ENCODE measurements around the gene CHP1. TPM values are rescaled to one million over a fixed set of nuclear protein-coding genes. Genes with fewer than 3 reads are reported as not detected.

Gene CHP1
- total RNA-seq, 1 experiment from 2014 or later, result 101 TPM

DNA sequence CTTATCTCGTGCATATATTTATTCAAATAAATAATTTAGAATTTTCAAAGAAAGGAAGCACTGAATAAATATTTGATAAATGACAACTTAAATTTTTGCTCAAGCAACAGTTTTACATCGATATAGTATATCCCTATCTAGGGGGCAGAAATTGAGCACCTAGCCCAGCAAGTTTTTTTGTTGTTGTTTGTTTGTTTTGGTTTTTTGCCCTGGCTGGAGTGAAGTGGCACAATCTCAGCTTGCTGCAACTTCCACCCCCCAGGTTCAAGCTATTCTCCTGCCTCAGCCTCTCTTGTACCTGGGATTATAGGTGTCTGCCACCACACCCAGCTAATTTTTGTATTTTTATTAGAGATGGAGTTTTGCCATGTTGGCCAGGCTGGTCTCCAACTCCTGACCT is 58.9 kb downstream of the CHP1 start:
- H3K9me2 ChIP-seq (ENCODE audit: insufficient read depth), result no peaks in the 10 kb centered on the region
- no peak overlapping the region for H3K27ac ChIP-seq (ENCODE audit: low read depth, low read length)
- no peak overlapping the region for H3K4me3 ChIP-seq (replicated peaks in 1 of 2; ENCODE audit: low read depth in 1 of 2, low read length in 2 of 2)
- intact Hi-C loops (cut with micrococcal nuclease), result no loop called here
- 0 out of 2 replicates have a peak, but pooled peaks cover 7% of the 10 kb centered on the region for H4K20me1 ChIP-seq (ENCODE audit: insufficient read depth)
- CTCF ChIA-PET, result no interaction called here
- no TSS peak for BruUV-seq (replicated peaks)
- H3K27me3 ChIP-seq (ENCODE audit: insufficient read depth, low read length), result no peaks in the 10 kb centered on the region
- TF ChIP-seq, protein P1, sequence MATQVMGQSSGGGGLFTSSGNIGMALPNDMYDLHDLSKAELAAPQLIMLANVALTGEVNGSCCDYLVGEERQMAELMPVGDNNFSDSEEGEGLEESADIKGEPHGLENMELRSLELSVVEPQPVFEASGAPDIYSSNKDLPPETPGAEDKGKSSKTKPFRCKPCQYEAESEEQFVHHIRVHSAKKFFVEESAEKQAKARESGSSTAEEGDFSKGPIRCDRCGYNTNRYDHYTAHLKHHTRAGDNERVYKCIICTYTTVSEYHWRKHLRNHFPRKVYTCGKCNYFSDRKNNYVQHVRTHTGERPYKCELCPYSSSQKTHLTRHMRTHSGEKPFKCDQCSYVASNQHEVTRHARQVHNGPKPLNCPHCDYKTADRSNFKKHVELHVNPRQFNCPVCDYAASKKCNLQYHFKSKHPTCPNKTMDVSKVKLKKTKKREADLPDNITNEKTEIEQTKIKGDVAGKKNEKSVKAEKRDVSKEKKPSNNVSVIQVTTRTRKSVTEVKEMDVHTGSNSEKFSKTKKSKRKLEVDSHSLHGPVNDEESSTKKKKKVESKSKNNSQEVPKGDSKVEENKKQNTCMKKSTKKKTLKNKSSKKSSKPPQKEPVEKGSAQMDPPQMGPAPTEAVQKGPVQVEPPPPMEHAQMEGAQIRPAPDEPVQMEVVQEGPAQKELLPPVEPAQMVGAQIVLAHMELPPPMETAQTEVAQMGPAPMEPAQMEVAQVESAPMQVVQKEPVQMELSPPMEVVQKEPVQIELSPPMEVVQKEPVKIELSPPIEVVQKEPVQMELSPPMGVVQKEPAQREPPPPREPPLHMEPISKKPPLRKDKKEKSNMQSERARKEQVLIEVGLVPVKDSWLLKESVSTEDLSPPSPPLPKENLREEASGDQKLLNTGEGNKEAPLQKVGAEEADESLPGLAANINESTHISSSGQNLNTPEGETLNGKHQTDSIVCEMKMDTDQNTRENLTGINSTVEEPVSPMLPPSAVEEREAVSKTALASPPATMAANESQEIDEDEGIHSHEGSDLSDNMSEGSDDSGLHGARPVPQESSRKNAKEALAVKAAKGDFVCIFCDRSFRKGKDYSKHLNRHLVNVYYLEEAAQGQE (IDR thresholded peaks at IDR 0.05; ENCODE audit: low read depth), result no peak
- TF ChIP-seq, protein P2, sequence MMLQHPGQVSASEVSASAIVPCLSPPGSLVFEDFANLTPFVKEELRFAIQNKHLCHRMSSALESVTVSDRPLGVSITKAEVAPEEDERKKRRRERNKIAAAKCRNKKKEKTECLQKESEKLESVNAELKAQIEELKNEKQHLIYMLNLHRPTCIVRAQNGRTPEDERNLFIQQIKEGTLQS (IDR thresholded peaks at IDR 0.05), result no peak
- no peak for TF ChIP-seq EGR1 (IDR thresholded peaks at IDR 0.05; ENCODE audit: low read depth)
- no peak for TF ChIP-seq TCF7L2 (IDR thresholded peaks at IDR 0.05; ENCODE audit: borderline replicate concordance, extremely low read depth, insufficient read depth, insufficient read length)
- TF ChIP-seq RAD21 (IDR thresholded peaks at IDR 0.05; ENCODE audit: low read depth), result no peak
- TF ChIP-seq, protein P3, sequence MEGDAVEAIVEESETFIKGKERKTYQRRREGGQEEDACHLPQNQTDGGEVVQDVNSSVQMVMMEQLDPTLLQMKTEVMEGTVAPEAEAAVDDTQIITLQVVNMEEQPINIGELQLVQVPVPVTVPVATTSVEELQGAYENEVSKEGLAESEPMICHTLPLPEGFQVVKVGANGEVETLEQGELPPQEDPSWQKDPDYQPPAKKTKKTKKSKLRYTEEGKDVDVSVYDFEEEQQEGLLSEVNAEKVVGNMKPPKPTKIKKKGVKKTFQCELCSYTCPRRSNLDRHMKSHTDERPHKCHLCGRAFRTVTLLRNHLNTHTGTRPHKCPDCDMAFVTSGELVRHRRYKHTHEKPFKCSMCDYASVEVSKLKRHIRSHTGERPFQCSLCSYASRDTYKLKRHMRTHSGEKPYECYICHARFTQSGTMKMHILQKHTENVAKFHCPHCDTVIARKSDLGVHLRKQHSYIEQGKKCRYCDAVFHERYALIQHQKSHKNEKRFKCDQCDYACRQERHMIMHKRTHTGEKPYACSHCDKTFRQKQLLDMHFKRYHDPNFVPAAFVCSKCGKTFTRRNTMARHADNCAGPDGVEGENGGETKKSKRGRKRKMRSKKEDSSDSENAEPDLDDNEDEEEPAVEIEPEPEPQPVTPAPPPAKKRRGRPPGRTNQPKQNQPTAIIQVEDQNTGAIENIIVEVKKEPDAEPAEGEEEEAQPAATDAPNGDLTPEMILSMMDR (IDR thresholded peaks at IDR 0.05 in 2 of 3, conservative IDR thresholded peaks at IDR 0.05 in 1 of 3; ENCODE audit: borderline replicate concordance in 1 of 3, insufficient read depth in 1 of 3, low read depth in 2 of 3, low read length in 2 of 3), result no peak
- no peak for TF ChIP-seq EZH2 (IDR thresholded peaks at IDR 0.05)
- TF ChIP-seq SRF (IDR thresholded peaks at IDR 0.05; ENCODE audit: low read depth), result no peak
- no peak for TF ChIP-seq JUND (IDR thresholded peaks at IDR 0.05)
- TF ChIP-seq ZNF274 (IDR thresholded peaks at IDR 0.05; ENCODE audit: low read depth, low read length), result no peak
- TF ChIP-seq EZH2phosphoT487 (IDR thresholded peaks at IDR 0.05; ENCODE audit: borderline replicate concordance), result no peak
- TF ChIP-seq SP1 (IDR thresholded peaks at IDR 0.05; ENCODE audit: low read depth), result no peak
- TF ChIP-seq, protein P4, sequence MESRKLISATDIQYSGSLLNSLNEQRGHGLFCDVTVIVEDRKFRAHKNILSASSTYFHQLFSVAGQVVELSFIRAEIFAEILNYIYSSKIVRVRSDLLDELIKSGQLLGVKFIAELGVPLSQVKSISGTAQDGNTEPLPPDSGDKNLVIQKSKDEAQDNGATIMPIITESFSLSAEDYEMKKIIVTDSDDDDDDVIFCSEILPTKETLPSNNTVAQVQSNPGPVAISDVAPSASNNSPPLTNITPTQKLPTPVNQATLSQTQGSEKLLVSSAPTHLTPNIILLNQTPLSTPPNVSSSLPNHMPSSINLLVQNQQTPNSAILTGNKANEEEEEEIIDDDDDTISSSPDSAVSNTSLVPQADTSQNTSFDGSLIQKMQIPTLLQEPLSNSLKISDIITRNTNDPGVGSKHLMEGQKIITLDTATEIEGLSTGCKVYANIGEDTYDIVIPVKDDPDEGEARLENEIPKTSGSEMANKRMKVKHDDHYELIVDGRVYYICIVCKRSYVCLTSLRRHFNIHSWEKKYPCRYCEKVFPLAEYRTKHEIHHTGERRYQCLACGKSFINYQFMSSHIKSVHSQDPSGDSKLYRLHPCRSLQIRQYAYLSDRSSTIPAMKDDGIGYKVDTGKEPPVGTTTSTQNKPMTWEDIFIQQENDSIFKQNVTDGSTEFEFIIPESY (IDR thresholded peaks at IDR 0.05; ENCODE audit: extremely low read depth, insufficient replicate concordance, low read length), result no peak
- TF ChIP-seq ZFX (IDR thresholded peaks at IDR 0.05), result no peak
- TF ChIP-seq SIN3A (IDR thresholded peaks at IDR 0.05; ENCODE audit: low read depth), result no peak
- no peak for TF ChIP-seq POLR2AphosphoS5 (IDR thresholded peaks at IDR 0.05; ENCODE audit: low read depth, low read length)
- no peak for TF ChIP-seq CEBPB (IDR thresholded peaks at IDR 0.05; ENCODE audit: low read depth)
- no peak for TF ChIP-seq POLR2A (IDR thresholded peaks at IDR 0.05; ENCODE audit: borderline replicate concordance, extremely low read depth, insufficient read depth, insufficient read length)
- no peak for TF ChIP-seq FOSL1 (IDR thresholded peaks at IDR 0.05; ENCODE audit: low read depth)
- TF ChIP-seq, protein P5, sequence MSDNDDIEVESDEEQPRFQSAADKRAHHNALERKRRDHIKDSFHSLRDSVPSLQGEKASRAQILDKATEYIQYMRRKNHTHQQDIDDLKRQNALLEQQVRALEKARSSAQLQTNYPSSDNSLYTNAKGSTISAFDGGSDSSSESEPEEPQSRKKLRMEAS (IDR thresholded peaks at IDR 0.05), result no peak
- H3K4me2 ChIP-seq (ENCODE audit: low read length), result no peak overlapping the region
- no peak for ATAC-seq
- RAD21 ChIA-PET (ENCODE audit: low non-redundant PET in 1 of 2, low total read pairs in 2 of 2, uncharacterized antibody in 2 of 2, unreplicated experiment in 2 of 2), result no interaction called here
- H3K4me1 ChIP-seq (ENCODE audit: control insufficient read depth in 1 of 2, insufficient read depth in 2 of 2, low read length in 2 of 2), result peaks cover 5 to 16% of the 10 kb centered on the region in 2 experiments; a peak in 3 of 4 replicates
- POLR2A ChIA-PET, result no interaction called here
- no peaks in the 10 kb centered on the region for H3K9me3 ChIP-seq (ENCODE audit: control insufficient read depth in 1 of 2, insufficient read depth in 1 of 2, low read depth in 1 of 2, low read length in 2 of 2)
- H3K9ac ChIP-seq (ENCODE audit: low read length), result no peak overlapping the region
- no peak for DNase-seq (ENCODE audit: low read depth, low spot score)
- H3K36me3 ChIP-seq (ENCODE audit: control insufficient read depth in 1 of 2, insufficient read depth in 2 of 2, low read length in 2 of 2), result peaks cover 22 to 40% of the 10 kb centered on the region in 2 experiments
- no peak overlapping the region for H2AFZ ChIP-seq (ENCODE audit: low read depth, low read length, poor library complexity, severe bottlenecking)
- H3K79me2 ChIP-seq (ENCODE audit: insufficient read depth, low read length), result peaks cover 57% of the 10 kb centered on the region

Measured in HCT116 (cell line).